OCI-LY3 (cell line): ENCODE data around the gene SLC22A12.

Experiments
- H2AFZ ChIP-seq: fragments of 200-600, 300-600 bp; shearing (Covaris generic); 2 replicates; pipeline ENCODE4 v1.6.0; 2014; ENCODE audit warnings: antibody characterized with exemption, low read depth, low read length
- H3K27ac ChIP-seq: fragments of 200-600, 300-600 bp; sonication (generic); 2 replicates; pipeline ENCODE4 v1.5.1; 2014; ENCODE audit warnings: mild to moderate bottlenecking, low read length, moderate library complexity, mixed read lengths
- H3K27me3 ChIP-seq: fragments of 200-600, 300-600 bp; sonication (generic); 2 replicates; pipeline ENCODE4 v1.6.1; 2014; ENCODE audit warnings: low read depth, low read length, mixed read lengths
- H3K36me3 ChIP-seq: fragments of 200-600, 300-600 bp; sonication (generic); replicated peaks from 2 replicates; pipeline ENCODE3; 2014; ENCODE audit warnings: low read depth, low read length, mixed read lengths
- H3K4me1 ChIP-seq: fragments of 300-600, 200-600 bp; sonication (generic); 2 replicates; pipeline ENCODE4 v1.6.1; 2014; ENCODE audit warnings: low read length, mixed read lengths
- H3K4me2 ChIP-seq: fragments of 200-600, 300-600 bp; sonication (generic); 2 replicates; pipeline ENCODE4 v1.6.1; 2014; ENCODE audit warnings: low read length, mixed read lengths
- H3K4me3 ChIP-seq: fragments of 300-600, 200-600 bp; sonication (generic); 2 replicates; pipeline ENCODE4 v1.5.1; 2014; ENCODE audit warnings: antibody characterized with exemption, mild to moderate bottlenecking, low read length, moderate library complexity
- H3K79me2 ChIP-seq: fragments of 300-600, 200-600 bp; shearing (Covaris generic); 2 replicates; pipeline ENCODE4 v1.6.1; 2014; ENCODE audit warnings: mild to moderate bottlenecking, low read length, mixed read lengths
- H3K9ac ChIP-seq: fragments of 300-600, 200-600 bp; shearing (Covaris generic); 2 replicates; pipeline ENCODE4 v1.6.0; 2014; ENCODE audit warnings: mild to moderate bottlenecking, low read length, moderate library complexity
- H3K9me3 ChIP-seq: fragments of 200-600, 300-600 bp; shearing (Covaris generic); 2 replicates; pipeline ENCODE4 v1.6.1; 2014; ENCODE audit warnings: low read length, mixed read lengths; ENCODE audit not compliant: insufficient read depth
- H4K20me1 ChIP-seq: fragments of 200-600, 300-600 bp; sonication (generic); 2 replicates; pipeline ENCODE4 v1.6.1; 2016; ENCODE audit warnings: low read length, mixed read lengths; ENCODE audit not compliant: insufficient read depth
- EZH2phosphoT487 ChIP-seq: fragments of 200-600 bp; shearing (Covaris generic); IDR thresholded peaks from 2 replicates; pipeline ENCODE4 v1.6.1; 2018; ENCODE audit warnings: antibody characterized with exemption, mixed run types, low read depth
- TF ChIP-seq, protein P1 (sequence below): fragments of 200-600, 300-600 bp; sonication (generic); IDR thresholded peaks from 2 replicates; pipeline ENCODE4 v1.5.1; 2014; ENCODE audit warnings: antibody characterized with exemption, low read length, low read depth

Gene SLC22A12

GRCh38 chr11:64643920-64644646, 53.1 kb downstream of the SLC22A12 start:
- peaks cover 8% of the 10 kb centered on the region for H3K27me3 ChIP-seq
- H3K9me3 ChIP-seq, result no peaks in the 10 kb centered on the region
- H4K20me1 ChIP-seq, result no peaks in the 10 kb centered on the region
- H3K4me1 ChIP-seq, result no peaks in the 10 kb centered on the region
- H3K9ac ChIP-seq, result no peak overlapping the region
- H3K4me2 ChIP-seq, result no peak overlapping the region
- no peak for TF ChIP-seq EZH2phosphoT487
- TF ChIP-seq, protein P1, sequence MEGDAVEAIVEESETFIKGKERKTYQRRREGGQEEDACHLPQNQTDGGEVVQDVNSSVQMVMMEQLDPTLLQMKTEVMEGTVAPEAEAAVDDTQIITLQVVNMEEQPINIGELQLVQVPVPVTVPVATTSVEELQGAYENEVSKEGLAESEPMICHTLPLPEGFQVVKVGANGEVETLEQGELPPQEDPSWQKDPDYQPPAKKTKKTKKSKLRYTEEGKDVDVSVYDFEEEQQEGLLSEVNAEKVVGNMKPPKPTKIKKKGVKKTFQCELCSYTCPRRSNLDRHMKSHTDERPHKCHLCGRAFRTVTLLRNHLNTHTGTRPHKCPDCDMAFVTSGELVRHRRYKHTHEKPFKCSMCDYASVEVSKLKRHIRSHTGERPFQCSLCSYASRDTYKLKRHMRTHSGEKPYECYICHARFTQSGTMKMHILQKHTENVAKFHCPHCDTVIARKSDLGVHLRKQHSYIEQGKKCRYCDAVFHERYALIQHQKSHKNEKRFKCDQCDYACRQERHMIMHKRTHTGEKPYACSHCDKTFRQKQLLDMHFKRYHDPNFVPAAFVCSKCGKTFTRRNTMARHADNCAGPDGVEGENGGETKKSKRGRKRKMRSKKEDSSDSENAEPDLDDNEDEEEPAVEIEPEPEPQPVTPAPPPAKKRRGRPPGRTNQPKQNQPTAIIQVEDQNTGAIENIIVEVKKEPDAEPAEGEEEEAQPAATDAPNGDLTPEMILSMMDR, result no peak
- H3K27ac ChIP-seq, result no peak overlapping the region
- no peaks in the 10 kb centered on the region for H3K79me2 ChIP-seq
- H2AFZ ChIP-seq, result no peak overlapping the region
- H3K36me3 ChIP-seq, result no peaks in the 10 kb centered on the region
- H3K4me3 ChIP-seq, result no peak overlapping the region

DNA sequence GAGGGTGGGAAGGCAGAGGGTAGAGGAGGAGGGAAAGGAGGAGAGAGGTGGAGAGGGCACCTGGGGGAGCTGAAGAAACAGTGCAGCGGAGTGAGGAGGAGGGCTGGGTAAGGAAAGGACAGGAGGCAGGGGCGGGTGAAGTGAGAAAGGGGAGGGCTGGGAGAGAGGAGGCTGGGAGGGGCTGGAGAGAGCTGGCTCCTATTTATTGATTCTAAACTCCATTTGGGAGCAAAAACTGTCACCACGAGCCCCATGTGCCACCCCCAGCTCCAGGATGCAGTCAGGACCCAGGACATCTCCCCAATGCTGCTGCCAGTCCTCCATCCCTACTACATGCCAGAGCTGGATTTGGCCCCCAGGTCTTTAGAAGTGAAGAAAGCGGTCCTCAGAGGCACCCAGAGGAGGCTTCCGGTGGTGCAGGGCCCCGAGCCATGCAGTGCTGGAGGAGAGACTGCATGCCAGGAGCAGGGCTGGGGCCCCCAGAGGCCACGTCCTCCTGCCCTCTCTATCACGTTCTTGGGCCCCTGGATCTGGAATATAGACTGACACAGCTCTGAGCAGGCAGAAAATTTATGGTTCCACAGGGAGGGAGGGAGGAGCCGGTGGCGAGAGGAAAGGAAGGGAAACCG, 53.7 kb downstream of the SLC22A12 start:
- Histone ChIP-seq H3K36me3 (no peaks in the 10 kb centered on the region), H3K79me2 (no peaks in the 10 kb centered on the region), H4K20me1 (no peaks in the 10 kb centered on the region), H3K4me3 (no peak overlapping the region), H3K27me3 (peaks cover 8% of the 10 kb centered on the region), H3K27ac (no peak overlapping the region), H3K4me1 (no peaks in the 10 kb centered on the region), H3K4me2 (no peak overlapping the region), H3K9ac (no peak overlapping the region), H3K9me3 (no peaks in the 10 kb centered on the region), H2AFZ (no peak overlapping the region)
- TF ChIP-seq, protein P1, result peak; percentile 51
- no peak for TF ChIP-seq EZH2phosphoT487

GRCh38 chr11:64647019-64647779, 56.2 kb downstream of the SLC22A12 start:
- Histone ChIP-seq H2AFZ (no peak overlapping the region), H3K9ac (no peak overlapping the region), H3K36me3 (no peaks in the 10 kb centered on the region), H3K27ac (no peak overlapping the region), H3K27me3 (peaks cover 8% of the 10 kb centered on the region), H3K4me2 (no peak overlapping the region), H3K4me3 (no peak overlapping the region), H3K79me2 (no peaks in the 10 kb centered on the region), H4K20me1 (no peaks in the 10 kb centered on the region), H3K9me3 (no peaks in the 10 kb centered on the region), H3K4me1 (peaks cover under 1% of the 10 kb centered on the region; the same call in 1 of the 2 replicates)
- TF ChIP-seq EZH2phosphoT487, result no peak
- TF ChIP-seq, protein P1, result no peak

- H3K4me2 ChIP-seq, result no peak overlapping the region
- no peak overlapping the region for H3K9ac ChIP-seq
- H3K9me3 ChIP-seq, result no peaks in the 10 kb centered on the region
- no peaks in the 10 kb centered on the region for H4K20me1 ChIP-seq
- peaks cover 14% of the 10 kb centered on the region for H3K4me1 ChIP-seq
- H3K79me2 ChIP-seq, result no peaks in the 10 kb centered on the region
- TF ChIP-seq, protein P1, result no peak
- TF ChIP-seq EZH2phosphoT487, result no peak
- no peak overlapping the region for H3K27ac ChIP-seq
- H3K27me3 ChIP-seq, result peaks cover 8% of the 10 kb centered on the region
- H2AFZ ChIP-seq, result no peak overlapping the region
- H3K36me3 ChIP-seq, result no peaks in the 10 kb centered on the region
- H3K4me3 ChIP-seq, result no peak overlapping the region
Measured at GRCh38 chr11:64648551-64648950, 57.5 kb downstream of the SLC22A12 start.
